HepG2 (cell line): Measurements from ENCODE around the gene MICAL3. TPM values are rescaled to one million over a fixed set of nuclear protein-coding genes. Genes with fewer than 3 reads are reported as not detected.

Source experiments
- AHR ChIP-seq: IDR thresholded peaks from 2 replicates; pipeline ENCODE4 v1.6.1; 2018; ENCODE audit warnings: missing genetic modification reagents, missing compliant biosample characterization
- ATM ChIP-seq: fragments of 450-650 bp; IDR thresholded peaks from 2 replicates; pipeline ENCODE4 v1.7.1; 2017; ENCODE audit warnings: mild to moderate bottlenecking, borderline replicate concordance
- CBX2 ChIP-seq, 2 experiments: fragments of 200-600 bp in 1 of 2; sonication (generic); formaldehyde crosslinking in 1 of 2; IDR thresholded peaks; 2 replicates each; pipeline versions ENCODE4 v1.7.0 to v1.8.1; 2018 to 2022; ENCODE audit warnings: low read depth in 2 of 2, low read length in 1 of 2, mild to moderate bottlenecking in 1 of 2, missing genetic modification reagents in 1 of 2
- CHCHD3 ChIP-seq: sonication (generic); formaldehyde crosslinking; IDR thresholded peaks from 2 replicates; pipeline ENCODE4 v1.8.0; 2022; ENCODE audit warnings: mild to moderate bottlenecking, missing genetic modification reagents, moderate library complexity
- FOXA3 ChIP-seq: IDR thresholded peaks from 2 replicates; pipeline ENCODE4 v1.6.1; 2016; ENCODE audit warnings: missing genetic modification reagents, missing compliant biosample characterization
- HNF4A ChIP-seq: sonication (generic); formaldehyde crosslinking; IDR thresholded peaks from 2 replicates; pipeline ENCODE4 v1.4.0; 2020; ENCODE audit warnings: missing genetic modification reagents
- HOXA3 ChIP-seq: sonication (generic); formaldehyde crosslinking; IDR thresholded peaks from 2 replicates; pipeline ENCODE4 v1.5.0; 2020; ENCODE audit warnings: missing genetic modification reagents
- MAZ ChIP-seq, 2 experiments: sonication (generic) in 1 of 2; formaldehyde crosslinking in 1 of 2; IDR thresholded peaks; 2 replicates each; pipeline versions ENCODE4 v1.5.0 to v1.6.1; 2012 to 2020; ENCODE audit warnings: low read depth in 2 of 2, mild to moderate bottlenecking in 2 of 2, borderline replicate concordance in 1 of 2, improper control_type of control experiment in 1 of 2, low read length in 1 of 2, missing genetic modification reagents in 1 of 2, moderate library complexity in 1 of 2
- ONECUT2 ChIP-seq: sonication (generic); formaldehyde crosslinking; IDR thresholded peaks from 2 replicates; pipeline ENCODE4 v1.4.0; 2020; ENCODE audit warnings: missing genetic modification reagents
- PHB2 ChIP-seq: fragments of 450-650 bp; IDR thresholded peaks from 2 replicates; pipeline ENCODE4 v1.6.1; 2018; ENCODE audit not compliant: partially characterized antibody
- SNAPC2 ChIP-seq: sonication (generic); formaldehyde crosslinking; IDR thresholded peaks from 2 replicates; pipeline ENCODE4 v1.8.1; 2022; ENCODE audit warnings: mild to moderate bottlenecking, missing genetic modification reagents
- SRSF4 ChIP-seq: fragments of 200-400 bp; formaldehyde crosslinking; IDR thresholded peaks from one replicate; pipeline ENCODE4 v1.6.1; 2018; ENCODE audit warnings: mild to moderate bottlenecking, low read depth, low read length, moderate library complexity; ENCODE audit not compliant: poor library complexity, severe bottlenecking
- STAG1 ChIP-seq: sonication (generic); formaldehyde crosslinking; IDR thresholded peaks from 2 replicates; pipeline ENCODE4 v1.4.0; 2020; ENCODE audit warnings: missing genetic modification reagents
- YEATS4 ChIP-seq: sonication (generic); formaldehyde crosslinking; IDR thresholded peaks from 2 replicates; pipeline ENCODE4 v1.4.0; 2020; ENCODE audit warnings: missing genetic modification reagents, borderline replicate concordance
- YY1 ChIP-seq: IDR thresholded peaks from 2 replicates; pipeline ENCODE4 v1.6.1; 2011; ENCODE audit warnings: low read length, low read depth, moderate library complexity, mild to moderate bottlenecking; ENCODE audit not compliant: insufficient read depth, insufficient replicate concordance
- ZFP36L1 ChIP-seq: sonication (generic); formaldehyde crosslinking; IDR thresholded peaks from 2 replicates; pipeline ENCODE4 v1.8.0; 2022; ENCODE audit warnings: mild to moderate bottlenecking, missing genetic modification reagents, moderate library complexity
- ZMYM4 ChIP-seq: sonication (generic); formaldehyde crosslinking; IDR thresholded peaks from 2 replicates; pipeline ENCODE4 v1.8.1; 2023; ENCODE audit warnings: mild to moderate bottlenecking, missing genetic modification reagents
- ZNF446 ChIP-seq: sonication (generic); formaldehyde crosslinking; IDR thresholded peaks from 2 replicates; pipeline ENCODE4 v1.5.0; 2020; ENCODE audit warnings: mild to moderate bottlenecking, missing genetic modification reagents
- polyA plus RNA-seq, 8 experiments: library from polyadenylated mRNA; depleted of rRNA in 3 of 8; stranded (reverse) in 7 of 8; unstranded in 1 of 8; fragments of >200 nt; fragmentation: Illumina TruSeq in 4 of 8; extraction: Trizol in 4 of 8; gene quantifications; 2 replicates each; pipeline versions ENCODE4 v1.2.1 to v1.2.3, GENCODE V29; 2011 to 2016; ENCODE audit warnings: low read depth in 4 of 8, missing spikeins in 1 of 8, mixed read lengths in 1 of 8; ENCODE audit not compliant: insufficient read depth in 1 of 8
- total RNA-seq, 5 experiments: library from RNA; depleted of rRNA; stranded (reverse); fragments of >200 nt; fragmentation: Illumina TruSeq; extraction: Trizol; gene quantifications; 2 replicates each; pipeline ENCODE4 v1.2.3, GENCODE V29; 2016; ENCODE audit warnings: low read depth in 1 of 5
- TF ChIP-seq, protein P1 (sequence below): sonication (generic); formaldehyde crosslinking; IDR thresholded peaks from 2 replicates; pipeline ENCODE4 v1.4.0; 2020; ENCODE audit warnings: mild to moderate bottlenecking, missing genetic modification reagents
- TF ChIP-seq, protein P2 (sequence below), 2 experiments: sonication (generic) in 1 of 2; formaldehyde crosslinking in 1 of 2; IDR thresholded peaks; 2 replicates each; pipeline versions ENCODE4 v1.4.0 to v1.6.1; 2018 to 2020; ENCODE audit warnings: missing genetic modification reagents in 2 of 2, borderline replicate concordance in 1 of 2, low read depth in 1 of 2, mild to moderate bottlenecking in 1 of 2, missing biosample characterization in 1 of 2
- TF ChIP-seq, protein P3 (sequence below): sonication (generic); formaldehyde crosslinking; IDR thresholded peaks from 2 replicates; pipeline ENCODE4 v1.9.0; 2021; ENCODE audit warnings: missing genetic modification reagents, borderline replicate concordance
- TF ChIP-seq, protein P4 (sequence below): IDR thresholded peaks from 2 replicates; pipeline ENCODE4 v1.6.1; 2016; ENCODE audit warnings: low read depth, control low read depth

The MICAL3 gene
- total and polyA plus RNA-seq, 2 of the 13 experiments (the other 11 are each of a cell fraction or from before 2014, with no cell fraction given): 5.3 to 12.5 TPM

DNA sequence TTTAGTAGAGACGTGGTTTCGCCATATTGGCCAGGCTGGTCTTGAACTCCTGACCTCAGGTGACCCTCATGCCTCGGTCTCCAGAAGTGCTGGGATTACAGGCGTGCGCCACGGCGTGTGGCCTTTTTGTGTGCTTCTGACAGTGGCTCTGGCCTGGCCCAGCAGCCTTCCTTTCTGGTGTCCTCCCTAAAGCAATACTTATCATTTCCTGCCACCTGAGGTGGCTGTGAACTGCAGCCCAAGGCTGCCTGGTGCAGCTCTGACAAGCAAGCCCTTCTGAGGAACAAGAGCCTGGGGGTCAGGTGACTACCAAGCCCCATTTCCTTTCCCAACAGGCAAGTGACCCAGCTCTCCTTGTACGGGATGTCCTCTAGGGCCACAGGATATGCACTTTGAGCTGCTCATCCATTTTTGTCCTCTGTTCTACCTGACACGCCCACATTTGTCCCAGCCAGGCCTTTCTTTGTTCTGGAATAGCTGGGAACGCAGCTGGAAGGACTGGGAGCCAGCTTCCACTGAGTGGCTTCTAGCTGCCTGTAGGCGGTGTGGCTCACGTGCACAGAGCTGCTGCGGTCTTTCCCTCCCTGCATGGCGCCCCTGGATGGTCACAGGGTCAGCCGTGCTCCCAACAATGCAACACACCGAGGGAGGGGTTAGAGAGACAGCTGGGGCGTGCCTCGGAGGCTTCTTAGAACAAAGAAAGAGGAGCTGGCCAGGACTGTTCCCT, 237.8 kb downstream of the MICAL3 start (continued):
- TF ChIP-seq ZNF446 (CRISPR knock-in tag): no peak
- TF ChIP-seq HNF4A (CRISPR knock-in tag): peak; percentile 83
- no peak for TF ChIP-seq PHB2
- no peak for TF ChIP-seq ONECUT2 (CRISPR knock-in tag)
- TF ChIP-seq FOXA3 (CRISPR knock-in tag): 0 out of 2 replicates have a peak, but pooled peaks have one; percentile 5
- peak; percentile 24 for TF ChIP-seq STAG1 (CRISPR knock-in tag)
- no peak for TF ChIP-seq CHCHD3 (CRISPR knock-in tag)
- TF ChIP-seq, protein P1, sequence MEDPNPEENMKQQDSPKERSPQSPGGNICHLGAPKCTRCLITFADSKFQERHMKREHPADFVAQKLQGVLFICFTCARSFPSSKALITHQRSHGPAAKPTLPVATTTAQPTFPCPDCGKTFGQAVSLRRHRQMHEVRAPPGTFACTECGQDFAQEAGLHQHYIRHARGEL: no peak
- TF ChIP-seq AHR: no peak
- TF ChIP-seq, protein P2, sequence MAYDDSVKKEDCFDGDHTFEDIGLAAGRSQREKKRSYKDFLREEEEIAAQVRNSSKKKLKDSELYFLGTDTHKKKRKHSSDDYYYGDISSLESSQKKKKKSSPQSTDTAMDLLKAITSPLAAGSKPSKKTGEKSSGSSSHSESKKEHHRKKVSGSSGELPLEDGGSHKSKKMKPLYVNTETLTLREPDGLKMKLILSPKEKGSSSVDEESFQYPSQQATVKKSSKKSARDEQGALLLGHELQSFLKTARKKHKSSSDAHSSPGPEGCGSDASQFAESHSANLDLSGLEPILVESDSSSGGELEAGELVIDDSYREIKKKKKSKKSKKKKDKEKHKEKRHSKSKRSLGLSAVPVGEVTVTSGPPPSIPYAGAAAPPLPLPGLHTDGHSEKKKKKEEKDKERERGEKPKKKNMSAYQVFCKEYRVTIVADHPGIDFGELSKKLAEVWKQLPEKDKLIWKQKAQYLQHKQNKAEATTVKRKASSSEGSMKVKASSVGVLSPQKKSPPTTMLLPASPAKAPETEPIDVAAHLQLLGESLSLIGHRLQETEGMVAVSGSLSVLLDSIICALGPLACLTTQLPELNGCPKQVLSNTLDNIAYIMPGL (CRISPR knock-in tag; IDR thresholded peaks at IDR 0.05; ENCODE audit: borderline replicate concordance in 1 of 2, low read depth in 1 of 2): peak in 1 of 2 experiments; percentile 20; a peak in 1 of 4 replicates
- no peak for TF ChIP-seq CBX2 (IDR thresholded peaks at IDR 0.05; ENCODE audit: low read depth, low read length)
- TF ChIP-seq CBX2 (CRISPR knock-in tag; IDR thresholded peaks at IDR 0.05; ENCODE audit: low read depth): no peak
- TF ChIP-seq, protein P3, sequence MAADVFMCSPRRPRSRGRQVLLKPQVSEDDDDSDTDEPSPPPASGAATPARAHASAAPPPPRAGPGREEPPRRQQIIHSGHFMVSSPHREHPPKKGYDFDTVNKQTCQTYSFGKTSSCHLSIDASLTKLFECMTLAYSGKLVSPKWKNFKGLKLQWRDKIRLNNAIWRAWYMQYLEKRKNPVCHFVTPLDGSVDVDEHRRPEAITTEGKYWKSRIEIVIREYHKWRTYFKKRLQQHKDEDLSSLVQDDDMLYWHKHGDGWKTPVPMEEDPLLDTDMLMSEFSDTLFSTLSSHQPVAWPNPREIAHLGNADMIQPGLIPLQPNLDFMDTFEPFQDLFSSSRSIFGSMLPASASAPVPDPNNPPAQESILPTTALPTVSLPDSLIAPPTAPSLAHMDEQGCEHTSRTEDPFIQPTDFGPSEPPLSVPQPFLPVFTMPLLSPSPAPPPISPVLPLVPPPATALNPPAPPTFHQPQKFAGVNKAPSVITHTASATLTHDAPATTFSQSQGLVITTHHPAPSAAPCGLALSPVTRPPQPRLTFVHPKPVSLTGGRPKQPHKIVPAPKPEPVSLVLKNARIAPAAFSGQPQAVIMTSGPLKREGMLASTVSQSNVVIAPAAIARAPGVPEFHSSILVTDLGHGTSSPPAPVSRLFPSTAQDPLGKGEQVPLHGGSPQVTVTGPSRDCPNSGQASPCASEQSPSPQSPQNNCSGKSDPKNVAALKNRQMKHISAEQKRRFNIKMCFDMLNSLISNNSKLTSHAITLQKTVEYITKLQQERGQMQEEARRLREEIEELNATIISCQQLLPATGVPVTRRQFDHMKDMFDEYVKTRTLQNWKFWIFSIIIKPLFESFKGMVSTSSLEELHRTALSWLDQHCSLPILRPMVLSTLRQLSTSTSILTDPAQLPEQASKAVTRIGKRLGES (CRISPR knock-in tag): 0 out of 2 replicates have a peak, but pooled peaks have one; percentile 15
- TF ChIP-seq SNAPC2 (CRISPR knock-in tag): no peak
- peak; percentile 68; the same call in 1 of the 2 replicates for TF ChIP-seq YEATS4 (CRISPR knock-in tag)
- no peak for TF ChIP-seq ZFP36L1
- TF ChIP-seq, protein P4, sequence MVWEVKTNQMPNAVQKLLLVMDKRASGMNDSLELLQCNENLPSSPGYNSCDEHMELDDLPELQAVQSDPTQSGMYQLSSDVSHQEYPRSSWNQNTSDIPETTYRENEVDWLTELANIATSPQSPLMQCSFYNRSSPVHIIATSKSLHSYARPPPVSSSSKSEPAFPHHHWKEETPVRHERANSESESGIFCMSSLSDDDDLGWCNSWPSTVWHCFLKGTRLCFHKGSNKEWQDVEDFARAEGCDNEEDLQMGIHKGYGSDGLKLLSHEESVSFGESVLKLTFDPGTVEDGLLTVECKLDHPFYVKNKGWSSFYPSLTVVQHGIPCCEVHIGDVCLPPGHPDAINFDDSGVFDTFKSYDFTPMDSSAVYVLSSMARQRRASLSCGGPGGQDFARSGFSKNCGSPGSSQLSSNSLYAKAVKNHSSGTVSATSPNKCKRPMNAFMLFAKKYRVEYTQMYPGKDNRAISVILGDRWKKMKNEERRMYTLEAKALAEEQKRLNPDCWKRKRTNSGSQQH (CRISPR knock-in tag): no peak
- TF ChIP-seq HOXA3: peak; percentile 77
- peak; percentile 35 for TF ChIP-seq YY1
- TF ChIP-seq ATM: no peak
- TF ChIP-seq MAZ (IDR thresholded peaks at IDR 0.05; ENCODE audit: borderline replicate concordance, low read depth, low read length): no peak
- TF ChIP-seq MAZ (CRISPR knock-in tag; IDR thresholded peaks at IDR 0.05; ENCODE audit: low read depth): peak; percentile 59; the same call in 1 of the 2 replicates
- no peak for TF ChIP-seq SRSF4
- peak; percentile 64; the same call in 1 of the 2 replicates for TF ChIP-seq ZMYM4
